Measurements from ENCODE around the gene PGS1. TPM values are rescaled to one million over a fixed set of nuclear protein-coding genes. Genes with fewer than 3 reads are reported as not detected.

The PGS1 gene
- polyA plus RNA-seq, 3 donors from 2014 or later, result 17.0 to 27.5 (median 27.2) TPM

GRCh38 chr17:78342449-78343186, 35.8 kb upstream of the PGS1 start:
- Mint-ChIP-seq H3K27me3 (ENCODE audit: low read depth in 3 of 3) (peaks cover 1 to 9% (median 3%) of the 10 kb centered on the region in 3 donors), H3K9me3 (no peaks in the 10 kb centered on the region), H3K4me3 (peak overlapping the region; percentile 68 to 82 (median 79)), H3K27ac (peak overlapping the region; percentile 70 to 90 (median 86)), H3K36me3 (no peaks in the 10 kb centered on the region), H3K4me1 (peaks cover 32 to 41% of the 10 kb centered on the region in 2 donors)
- no peak for DNase-seq

- Mint-ChIP-seq H3K27ac (peak overlapping the region; percentile 70 to 90 (median 86)), H3K9me3 (no peaks in the 10 kb centered on the region), H3K27me3 (ENCODE audit: low read depth in 3 of 3) (peaks cover 1 to 9% (median 3%) of the 10 kb centered on the region in 3 donors), H3K4me3 (peak overlapping the region; percentile 68 to 82 (median 79)), H3K4me1 (peaks cover 34 to 41% of the 10 kb centered on the region in 2 donors), H3K36me3 (no peaks in the 10 kb centered on the region)
- peak in 2 of 3 donors; percentile 26 to 31 for DNase-seq
Observed at GRCh38 chr17:78343187-78343542, 35.3 kb upstream of the PGS1 start.

- H3K4me1 Mint-ChIP-seq, result peaks cover 34 to 41% of the 10 kb centered on the region in 2 donors
- H3K27ac Mint-ChIP-seq, result peak overlapping the region; percentile 70 to 90 (median 86)
- H3K27me3 Mint-ChIP-seq (ENCODE audit: low read depth in 3 of 3), result peaks cover 1 to 9% (median 3%) of the 10 kb centered on the region in 3 donors
- no peaks in the 10 kb centered on the region for H3K9me3 Mint-ChIP-seq
- no peaks in the 10 kb centered on the region for H3K36me3 Mint-ChIP-seq
- peak overlapping the region; percentile 68 to 82 (median 79) for H3K4me3 Mint-ChIP-seq
- peak; percentile 69 to 70 (median 70) for DNase-seq
Observed at GRCh38 chr17:78343543-78344201, 34.8 kb upstream of the PGS1 start.

GRCh38 chr17:78344666-78345065, 33.8 kb upstream of the PGS1 start:
- no peak for DNase-seq
- H3K27ac Mint-ChIP-seq, result peak overlapping the region in 3 of 6 donors; percentile 40 to 75 (median 72)
- peak overlapping the region in 3 of 5 donors; percentile 56 to 66 (median 65) for H3K4me3 Mint-ChIP-seq
- no peaks in the 10 kb centered on the region for H3K9me3 Mint-ChIP-seq
- peaks cover 1 to 9% (median 3%) of the 10 kb centered on the region in 3 donors for H3K27me3 Mint-ChIP-seq (ENCODE audit: low read depth in 3 of 3)
- no peaks in the 10 kb centered on the region for H3K36me3 Mint-ChIP-seq
- peaks cover 34 to 41% of the 10 kb centered on the region in 2 donors for H3K4me1 Mint-ChIP-seq

- H3K27me3 Mint-ChIP-seq (ENCODE audit: low read depth in 3 of 3), result peaks cover 1 to 7% (median 3%) of the 10 kb centered on the region in 3 donors
- DNase-seq, result no peak
- H3K4me3 Mint-ChIP-seq, result peak overlapping the region in 1 of 5 donors; percentile 66
- H3K27ac Mint-ChIP-seq, result peak overlapping the region in 2 of 6 donors; percentile 63 to 66
- H3K36me3 Mint-ChIP-seq, result no peaks in the 10 kb centered on the region
- H3K9me3 Mint-ChIP-seq, result no peaks in the 10 kb centered on the region
- H3K4me1 Mint-ChIP-seq, result peaks cover 35 to 41% of the 10 kb centered on the region in 2 donors
Observed at GRCh38 chr17:78345172-78345571, 33.3 kb upstream of the PGS1 start.

GRCh38 chr17:78345791-78346494, 32.5 kb upstream of the PGS1 start:
- DNase-seq, result no peak
- Mint-ChIP-seq H3K27ac (no peak overlapping the region), H3K9me3 (no peaks in the 10 kb centered on the region), H3K27me3 (ENCODE audit: low read depth in 3 of 3) (peaks cover 3 to 4% (median 3%) of the 10 kb centered on the region in 3 donors), H3K36me3 (no peaks in the 10 kb centered on the region), H3K4me3 (no peak overlapping the region), H3K4me1 (peaks cover 34 to 36% of the 10 kb centered on the region in 2 donors)

- H3K4me1 Mint-ChIP-seq, result peaks cover 34 to 35% of the 10 kb centered on the region in 2 donors
- no peak overlapping the region for H3K4me3 Mint-ChIP-seq
- H3K9me3 Mint-ChIP-seq, result no peaks in the 10 kb centered on the region
- H3K27ac Mint-ChIP-seq, result peak overlapping the region in 2 of 6 donors; percentile 49 to 81
- H3K36me3 Mint-ChIP-seq, result no peaks in the 10 kb centered on the region
- peaks cover 3 to 4% (median 3%) of the 10 kb centered on the region in 3 donors for H3K27me3 Mint-ChIP-seq (ENCODE audit: low read depth in 3 of 3)
- no peak for DNase-seq
Observed at GRCh38 chr17:78346605-78347250, 31.7 kb upstream of the PGS1 start.

- no peak for DNase-seq
- peaks cover 36 to 38% of the 10 kb centered on the region in 2 donors for H3K4me1 Mint-ChIP-seq
- peak overlapping the region in 1 of 5 donors; percentile 46 for H3K4me3 Mint-ChIP-seq
- H3K9me3 Mint-ChIP-seq, result no peaks in the 10 kb centered on the region
- peaks cover 3 to 6% (median 3%) of the 10 kb centered on the region in 3 donors for H3K27me3 Mint-ChIP-seq (ENCODE audit: low read depth in 3 of 3)
- H3K27ac Mint-ChIP-seq, result peak overlapping the region in 1 of 6 donors; percentile 68
- H3K36me3 Mint-ChIP-seq, result no peaks in the 10 kb centered on the region
Observed at GRCh38 chr17:78347453-78347852, 31.0 kb upstream of the PGS1 start.

GRCh38 chr17:78348055-78348770, 30.2 kb upstream of the PGS1 start:
- H3K4me1 Mint-ChIP-seq, result peaks cover 31% of the 10 kb centered on the region in 2 donors
- H3K27me3 Mint-ChIP-seq (ENCODE audit: low read depth in 3 of 3), result peaks cover 2 to 4% (median 4%) of the 10 kb centered on the region in 3 donors
- H3K4me3 Mint-ChIP-seq, result no peak overlapping the region
- peak overlapping the region in 3 of 6 donors; percentile 37 to 50 (median 41) for H3K27ac Mint-ChIP-seq
- DNase-seq, result no peak
- no peaks in the 10 kb centered on the region for H3K36me3 Mint-ChIP-seq
- H3K9me3 Mint-ChIP-seq, result no peaks in the 10 kb centered on the region

GRCh38 chr17:78349891-78350642, 28.4 kb upstream of the PGS1 start:
- H3K27me3 Mint-ChIP-seq (ENCODE audit: low read depth in 3 of 3), result peaks cover 2 to 6% (median 3%) of the 10 kb centered on the region in 3 donors
- H3K27ac Mint-ChIP-seq, result peak overlapping the region in 1 of 6 donors; percentile 21
- H3K36me3 Mint-ChIP-seq, result no peaks in the 10 kb centered on the region
- DNase-seq, result no peak
- H3K4me1 Mint-ChIP-seq, result peaks cover 19 to 20% of the 10 kb centered on the region in 2 donors
- H3K4me3 Mint-ChIP-seq, result no peak overlapping the region
- H3K9me3 Mint-ChIP-seq, result no peaks in the 10 kb centered on the region

- Mint-ChIP-seq H3K4me3 (peak overlapping the region in 4 of 5 donors; percentile 21 to 84 (median 43)), H3K9me3 (no peaks in the 10 kb centered on the region), H3K27me3 (ENCODE audit: low read depth in 3 of 3) (peaks cover 3 to 14% (median 11%) of the 10 kb centered on the region in 3 donors), H3K27ac (no peak overlapping the region), H3K4me1 (peaks cover 29 to 34% of the 10 kb centered on the region in 2 donors), H3K36me3 (no peaks in the 10 kb centered on the region)
- DNase-seq, result no peak
Observed at GRCh38 chr17:78351449-78352006, 26.9 kb upstream of the PGS1 start.

- Mint-ChIP-seq H3K27ac (peak overlapping the region in 4 of 6 donors; percentile 40 to 55 (median 46)), H3K4me1 (peaks cover 34 to 41% of the 10 kb centered on the region in 2 donors), H3K27me3 (ENCODE audit: low read depth in 3 of 3) (peaks cover 3 to 14% (median 11%) of the 10 kb centered on the region in 3 donors), H3K36me3 (no peaks in the 10 kb centered on the region), H3K9me3 (no peaks in the 10 kb centered on the region), H3K4me3 (peak overlapping the region; percentile 23 to 69 (median 33))
- no peak for DNase-seq
Observed at GRCh38 chr17:78353834-78354233, 24.6 kb upstream of the PGS1 start.
